Sciatic nerve (tissue), 2 donors: ENCODE data around the gene KLHL3. TPM values are rescaled to one million over a fixed set of nuclear protein-coding genes. Genes with fewer than 3 reads are reported as not detected.

Experiments
- ATAC-seq: fragments of 200-7000 bp; cut with Tn5 transposase; one replicate; pipeline ENCODE4 v1.9.1; 2020; ENCODE audit warnings: mild to moderate bottlenecking, moderate library complexity
- DNase-seq: peaks from one replicate; pipeline ENCODE4 v3.0.0-alpha.2; 2020; ENCODE audit warnings: low spot score
- intact Hi-C: fragments of 100-400 bp; cut with DNase I; formaldehyde crosslinking; loops from one replicate; pipeline ENCODE4 v1.14.2; 2022
- microRNA-seq: library from miRNA; unstranded; fragments of <30 nt; microRNA quantifications from one replicate; pipeline ENCODE4 v1.2.0, GENCODE V29; 2020
- total RNA-seq: library from RNA; stranded (reverse); fragmentation: NEBNext Ultra II Directional; extraction: Animal tissue kit (Norgen Biotek cat#: 25700); gene quantifications from one replicate; pipeline ENCODE4 v1.2.1, GENCODE V29; 2021
- donor health status: DM: no; HTN: no; CAD: no.
- donor health status: DM: no; HTN: no; CAD: no.

KLHL3 gene
- total RNA-seq, 1 donor from 2014 or later = 32.8 TPM

GRCh38 chr5:137572042-137572695, 163.7 kb downstream of the KLHL3 start:
- intact Hi-C loops = no loop called here
- DNase-seq (no peak), ATAC-seq (no peak)

GRCh38 chr5:137570070-137570469, 165.8 kb downstream of the KLHL3 start:
- intact Hi-C loops = no loop called here
- DNase-seq = no peak
- no peak for ATAC-seq

Small RNAs within 50 kb of the gene (microRNA-seq; reads per million reads assigned to microRNA genes)
- gene MIR874 = 246 reads per million, percentile 68 among the genes with 10 or more reads in this experiment

Other genes starting within 250 kb of the KLHL3 start
- gene SPOCK1, start 236.8 kb downstream of the KLHL3 start, total RNA-seq = 52.4 TPM
- 24.6 TPM for gene HNRNPA0, start 18.3 kb upstream of the KLHL3 start, total RNA-seq
- gene MYOT, start 131.8 kb upstream of the KLHL3 start, total RNA-seq = 10.9 TPM
- not detected for gene PKD2L2, start 153.4 kb upstream of the KLHL3 start, total RNA-seq